Brain microvascular endothelial cell (primary cell): Measurements from ENCODE around the gene SRPRB.

Experiments used
- DNase-seq: peaks from one replicate; pipeline ENCODE4 v3.0.0-alpha.2; 2020
- H3K27ac ChIP-seq: fragments of 250-450 bp; sonication (Bioruptor Pico); 2 replicates; pipeline ENCODE4 v1.5.1; 2020; ENCODE audit warnings: mild to moderate bottlenecking, moderate library complexity
- H3K27me3 ChIP-seq: fragments of 250-450 bp; sonication (Bioruptor Pico); replicated peaks from 2 replicates; pipeline ENCODE4 v1.5.1; 2020; ENCODE audit warnings: mild to moderate bottlenecking
- H3K36me3 ChIP-seq: fragments of 250-450 bp; sonication (Bioruptor Pico); replicated peaks from 2 replicates; pipeline ENCODE4 v1.5.1; 2020; ENCODE audit warnings: mild to moderate bottlenecking
- H3K4me3 ChIP-seq: 2 replicates; pipeline ENCODE4 v1.5.1; 2011; ENCODE audit warnings: low read depth, mild to moderate bottlenecking, control low read depth, low read length, moderate library complexity
- in situ Hi-C: cut with HindIII; loops from 2 replicates; pipeline ENCODE4 v1.10.0; 2017; ENCODE audit warnings: low sequenced_read_pairs, low pct_ligation_motif_present
- TF ChIP-seq, protein P1 (sequence below): IDR thresholded peaks from 2 replicates; pipeline ENCODE4 v1.5.1; 2011; ENCODE audit warnings: low read depth, mild to moderate bottlenecking, moderate library complexity, low read length, control low read depth, inconsistent platforms; ENCODE audit errors: missing control alignments

SRPRB gene

DNA sequence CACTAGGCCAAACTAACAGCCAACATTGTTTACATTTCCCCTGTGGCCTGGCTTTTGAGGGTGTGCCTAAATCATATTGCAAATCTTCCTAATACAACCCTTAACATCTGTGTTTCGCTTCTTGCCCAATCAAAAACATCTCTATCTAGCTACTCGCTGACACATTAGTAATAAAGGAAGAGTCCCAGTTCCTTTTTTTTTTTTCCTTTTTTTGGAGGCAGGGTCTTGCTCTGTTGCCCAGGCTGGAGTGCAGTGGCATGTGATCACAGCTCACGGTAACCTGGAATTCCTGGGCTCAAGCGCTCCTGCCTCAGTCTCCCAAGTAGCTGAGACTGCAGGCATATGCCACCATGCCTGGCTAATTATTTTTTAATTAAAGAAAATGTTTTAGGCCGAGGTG is 2.1 kb upstream of the SRPRB start:
- H3K27me3 ChIP-seq: no peaks in the 10 kb centered on the region
- peaks cover 5% of the 10 kb centered on the region for H3K36me3 ChIP-seq
- in situ Hi-C loops: no loop called here
- TF ChIP-seq, protein P1, sequence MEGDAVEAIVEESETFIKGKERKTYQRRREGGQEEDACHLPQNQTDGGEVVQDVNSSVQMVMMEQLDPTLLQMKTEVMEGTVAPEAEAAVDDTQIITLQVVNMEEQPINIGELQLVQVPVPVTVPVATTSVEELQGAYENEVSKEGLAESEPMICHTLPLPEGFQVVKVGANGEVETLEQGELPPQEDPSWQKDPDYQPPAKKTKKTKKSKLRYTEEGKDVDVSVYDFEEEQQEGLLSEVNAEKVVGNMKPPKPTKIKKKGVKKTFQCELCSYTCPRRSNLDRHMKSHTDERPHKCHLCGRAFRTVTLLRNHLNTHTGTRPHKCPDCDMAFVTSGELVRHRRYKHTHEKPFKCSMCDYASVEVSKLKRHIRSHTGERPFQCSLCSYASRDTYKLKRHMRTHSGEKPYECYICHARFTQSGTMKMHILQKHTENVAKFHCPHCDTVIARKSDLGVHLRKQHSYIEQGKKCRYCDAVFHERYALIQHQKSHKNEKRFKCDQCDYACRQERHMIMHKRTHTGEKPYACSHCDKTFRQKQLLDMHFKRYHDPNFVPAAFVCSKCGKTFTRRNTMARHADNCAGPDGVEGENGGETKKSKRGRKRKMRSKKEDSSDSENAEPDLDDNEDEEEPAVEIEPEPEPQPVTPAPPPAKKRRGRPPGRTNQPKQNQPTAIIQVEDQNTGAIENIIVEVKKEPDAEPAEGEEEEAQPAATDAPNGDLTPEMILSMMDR: no peak
- no peak overlapping the region for H3K27ac ChIP-seq
- H3K4me3 ChIP-seq: no peak overlapping the region
- no peak for DNase-seq

DNA sequence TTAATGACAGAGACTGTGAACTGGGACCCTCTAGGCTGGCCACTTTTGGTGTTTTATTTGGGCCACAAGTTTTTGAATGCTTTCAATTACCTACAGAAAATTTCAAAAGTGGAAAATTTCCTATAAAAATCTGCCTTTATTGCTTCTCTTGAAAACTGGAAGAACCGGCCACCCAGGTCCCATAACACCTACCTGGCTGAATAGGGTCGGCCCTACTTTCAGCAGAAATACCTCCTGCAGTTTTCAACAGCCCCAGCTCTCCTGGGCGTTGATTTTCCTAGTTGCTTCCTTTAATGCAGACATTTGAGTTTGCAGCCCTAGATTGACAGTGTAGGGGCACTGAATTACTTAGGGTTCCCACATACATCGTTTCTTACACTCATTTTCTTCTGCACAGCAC is 719 bp upstream of the SRPRB start:
- TF ChIP-seq, protein P1: no peak
- no peak overlapping the region for H3K4me3 ChIP-seq
- no peak overlapping the region for H3K27ac ChIP-seq

DNA sequence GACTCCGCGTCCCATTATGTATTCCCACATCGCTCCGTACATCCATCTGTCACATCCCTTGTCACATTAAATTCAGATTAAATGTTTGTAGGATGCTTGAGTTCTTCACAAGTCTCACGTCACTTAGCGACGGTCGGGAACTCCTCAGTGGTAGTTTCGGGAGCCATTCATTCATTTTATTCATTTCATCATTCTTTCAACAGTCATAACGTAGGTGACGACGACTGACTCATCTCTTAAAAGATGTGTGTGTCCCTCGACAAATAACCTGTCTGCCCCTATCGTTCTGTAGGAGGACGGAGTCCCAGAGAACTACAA is 272 bp upstream of the SRPRB start:
- H3K27me3 ChIP-seq: no peaks in the 10 kb centered on the region
- in situ Hi-C loops: no loop called here
- TF ChIP-seq, protein P1: no peak
- peak overlapping the region; percentile 97 for H3K4me3 ChIP-seq
- no peak overlapping the region for H3K27ac ChIP-seq
- DNase-seq: no peak
- peaks cover 12% of the 10 kb centered on the region for H3K36me3 ChIP-seq

More for the DNA sequence above, 719 bp upstream of the SRPRB start:
- H3K36me3 ChIP-seq: peaks cover 12% of the 10 kb centered on the region
- no peaks in the 10 kb centered on the region for H3K27me3 ChIP-seq
- no peak for DNase-seq
- in situ Hi-C loops: no loop called here

DNA sequence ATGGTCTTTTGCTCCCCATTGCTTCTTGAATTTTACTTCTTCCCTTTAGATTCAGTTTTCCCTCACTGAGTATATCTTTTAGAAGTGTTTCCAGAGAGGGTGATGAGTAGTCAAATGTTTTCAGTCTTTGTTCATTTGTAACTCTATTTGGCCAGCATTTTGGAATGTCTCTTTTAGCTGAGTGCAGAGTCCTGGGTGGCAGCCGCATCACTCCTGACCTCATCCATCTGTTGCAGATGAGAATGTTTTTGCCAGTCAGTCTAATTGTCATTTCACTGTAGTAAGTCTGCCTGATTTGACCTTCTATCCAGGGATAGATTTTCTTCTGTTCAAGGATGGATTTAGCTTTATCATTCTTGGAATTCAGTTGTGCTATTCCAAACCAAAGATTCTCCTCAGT is 7.3 kb downstream of the SRPRB start:
- no peak overlapping the region for H3K4me3 ChIP-seq
- H3K36me3 ChIP-seq: peaks cover 52% of the 10 kb centered on the region
- in situ Hi-C loops: no loop called here
- no peak overlapping the region for H3K27ac ChIP-seq
- TF ChIP-seq, protein P1: no peak
- no peaks in the 10 kb centered on the region for H3K27me3 ChIP-seq
- DNase-seq: no peak

DNA sequence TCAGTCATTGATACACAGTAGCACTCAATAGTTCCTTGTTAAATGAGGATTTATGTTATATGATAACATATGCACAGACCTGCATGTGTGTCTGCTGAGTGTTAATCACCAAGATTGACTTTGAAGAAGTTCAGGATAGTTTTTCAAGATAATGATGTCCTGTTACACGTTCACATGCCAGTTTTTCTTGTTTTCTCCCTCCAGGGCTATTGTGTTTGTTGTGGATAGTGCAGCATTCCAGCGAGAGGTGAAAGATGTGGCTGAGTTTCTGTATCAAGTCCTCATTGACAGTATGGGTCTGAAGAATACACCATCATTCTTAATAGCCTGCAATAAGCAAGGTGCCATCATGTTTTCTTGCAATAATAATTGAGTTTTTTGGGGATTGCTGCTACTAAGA is 9.8 kb downstream of the SRPRB start:
- H3K4me3 ChIP-seq: no peak overlapping the region
- H3K27me3 ChIP-seq: no peaks in the 10 kb centered on the region
- TF ChIP-seq, protein P1: no peak
- no peak for DNase-seq
- peaks cover 54% of the 10 kb centered on the region for H3K36me3 ChIP-seq
- in situ Hi-C loops: no loop called here
- H3K27ac ChIP-seq: no peak overlapping the region

DNA sequence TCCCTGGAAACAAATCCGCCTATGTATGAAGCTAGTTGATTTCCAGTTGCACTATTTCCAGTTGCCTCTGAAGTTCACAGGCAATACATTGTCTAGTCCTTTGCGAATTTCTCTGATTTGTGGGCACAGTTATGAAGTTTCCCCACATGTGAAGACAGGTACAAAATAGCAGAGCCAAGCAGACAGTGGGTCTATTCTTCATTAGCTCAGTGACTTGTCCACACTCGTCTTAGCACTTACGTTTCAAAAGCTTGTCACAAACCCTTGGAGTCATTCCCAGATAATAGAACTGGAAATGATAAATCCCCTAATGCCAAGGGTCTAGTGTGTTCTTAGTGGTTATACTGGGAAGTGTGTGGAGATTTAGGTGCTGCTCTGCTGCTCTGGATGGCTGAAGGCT is 14.5 kb downstream of the SRPRB start:
- Histone ChIP-seq H3K36me3 (peaks cover 56% of the 10 kb centered on the region), H3K27me3 (no peaks in the 10 kb centered on the region), H3K27ac (no peak overlapping the region), H3K4me3 (no peak overlapping the region)
- in situ Hi-C loops: no loop called here
- no peak for DNase-seq
- TF ChIP-seq, protein P1: no peak
